Measurements from ENCODE around the gene TTC34. TPM values are rescaled to one million over a fixed set of nuclear protein-coding genes. Genes with fewer than 3 reads are reported as not detected.
A peak's percentile ranks its signal among the peaks of the same experiment; 100 is the strongest.

The TTC34 gene
- total and polyA plus RNA-seq, 4 donors, result 0.10 to 1.6 (median 1.1) TPM

DNA sequence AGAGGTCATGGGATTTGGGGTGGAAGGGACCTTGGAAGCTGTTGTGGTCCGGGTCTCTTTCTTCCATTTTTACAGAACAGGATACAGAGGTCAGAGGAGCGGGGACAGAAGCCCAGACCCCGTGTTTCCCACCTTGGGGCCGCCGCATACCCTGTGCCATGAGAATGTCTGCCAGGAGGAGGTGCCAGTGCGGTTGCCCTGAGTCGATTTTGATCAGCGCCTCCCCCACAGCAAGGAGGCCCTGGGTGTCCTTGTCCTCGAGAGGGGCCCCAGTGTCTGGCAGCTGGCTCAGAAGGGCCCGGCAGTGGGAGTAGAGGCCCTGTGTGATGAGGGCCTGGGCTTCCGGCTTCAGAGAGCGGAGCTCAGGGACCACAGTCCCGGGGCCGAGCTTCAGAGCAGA lies 156.3 kb downstream of the TTC34 start:
- Histone ChIP-seq H3K4me1 (ENCODE audit: control insufficient read depth, insufficient read depth, low read length) (peaks cover 29% of the 10 kb centered on the region), H3K27me3 (ENCODE audit: control insufficient read depth, insufficient read depth, low read length) (no peaks in the 10 kb centered on the region), H3K9me3 (ENCODE audit: control insufficient read depth, insufficient read depth, low read length) (no peaks in the 10 kb centered on the region), H3K4me3 (ENCODE audit: low read depth, low read length) (no peak overlapping the region), H3K27ac (ENCODE audit: low read depth, low read length) (no peak overlapping the region), H3K36me3 (ENCODE audit: control insufficient read depth, insufficient read depth, low read length) (peaks cover 12% of the 10 kb centered on the region)
- DNase-seq (ENCODE audit: low read depth in 4 of 6, low spot score in 6 of 6), result no peak
- 88% methylated on average over 9 of the region's 14 CpGs for WGBS (ENCODE audit: insufficient coverage)

GRCh38 chr1:2644591-2645101 lies 156.8 kb downstream of the TTC34 start:
- no peak overlapping the region for H3K27ac ChIP-seq (ENCODE audit: low read depth, low read length)
- H3K4me1 ChIP-seq (ENCODE audit: control insufficient read depth, insufficient read depth, low read length), result peaks cover 29% of the 10 kb centered on the region
- peaks cover 17% of the 10 kb centered on the region for H3K36me3 ChIP-seq (ENCODE audit: control insufficient read depth, insufficient read depth, low read length)
- no peak overlapping the region for H3K4me3 ChIP-seq (ENCODE audit: low read depth, low read length)
- no peaks in the 10 kb centered on the region for H3K9me3 ChIP-seq (ENCODE audit: control insufficient read depth, insufficient read depth, low read length)
- WGBS (ENCODE audit: insufficient coverage), result 91% methylated on average over 11 of the region's 12 CpGs
- H3K27me3 ChIP-seq (ENCODE audit: control insufficient read depth, insufficient read depth, low read length), result no peaks in the 10 kb centered on the region
- DNase-seq (ENCODE audit: low read depth in 4 of 6, low spot score in 6 of 6), result no peak

DNA sequence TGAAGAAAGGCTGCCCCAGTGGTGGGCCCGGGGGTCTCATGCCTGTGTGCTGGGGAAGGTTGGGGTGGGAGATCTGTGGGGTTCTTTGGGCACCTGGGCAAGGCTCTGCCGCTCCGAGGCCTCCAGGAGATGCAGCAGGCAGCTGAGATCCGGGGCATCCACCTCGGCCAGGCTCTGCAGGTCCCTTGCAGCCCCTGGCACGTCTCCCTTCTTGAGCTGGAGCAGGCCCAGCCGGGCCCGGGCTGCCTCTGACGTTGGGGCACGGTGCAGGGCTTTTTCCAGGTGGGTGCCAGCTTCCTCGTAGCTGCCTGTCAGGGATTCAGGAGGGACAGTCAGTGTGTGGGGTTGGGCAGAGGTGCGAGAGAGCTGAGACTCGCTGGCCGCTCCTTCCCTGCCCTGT lies 157.3 kb downstream of the TTC34 start:
- H3K36me3 ChIP-seq (ENCODE audit: control insufficient read depth, insufficient read depth, low read length), result peaks cover 20% of the 10 kb centered on the region
- 86% methylated on average over 14 of the region's 14 CpGs for WGBS (ENCODE audit: insufficient coverage)
- H3K27ac ChIP-seq (ENCODE audit: low read depth, low read length), result no peak overlapping the region
- H3K9me3 ChIP-seq (ENCODE audit: control insufficient read depth, insufficient read depth, low read length), result no peaks in the 10 kb centered on the region
- H3K27me3 ChIP-seq (ENCODE audit: control insufficient read depth, insufficient read depth, low read length), result no peaks in the 10 kb centered on the region
- no peak overlapping the region for H3K4me3 ChIP-seq (ENCODE audit: low read depth, low read length)
- peaks cover 29% of the 10 kb centered on the region for H3K4me1 ChIP-seq (ENCODE audit: control insufficient read depth, insufficient read depth, low read length)
- DNase-seq (ENCODE audit: low read depth in 4 of 6, low spot score in 6 of 6), result no peak

- WGBS (ENCODE audit: insufficient coverage), result 5% methylated on average over 22 of the region's 24 CpGs
- H3K36me3 ChIP-seq (ENCODE audit: control insufficient read depth, insufficient read depth, low read length), result peaks cover 20% of the 10 kb centered on the region
- H3K9me3 ChIP-seq (ENCODE audit: control insufficient read depth, insufficient read depth, low read length), result no peaks in the 10 kb centered on the region
- peaks cover 29% of the 10 kb centered on the region for H3K4me1 ChIP-seq (ENCODE audit: control insufficient read depth, insufficient read depth, low read length)
- DNase-seq (ENCODE audit: low read depth in 4 of 6, low spot score in 6 of 6), result peak in 1 of 6 donors; percentile 5
- peak overlapping the region; percentile 53 for H3K4me3 ChIP-seq (ENCODE audit: low read depth, low read length)
- H3K27ac ChIP-seq (ENCODE audit: low read depth, low read length), result no peak overlapping the region
- no peaks in the 10 kb centered on the region for H3K27me3 ChIP-seq (ENCODE audit: control insufficient read depth, insufficient read depth, low read length)
Measured at GRCh38 chr1:2643414-2644077, 157.9 kb downstream of the TTC34 start.

GRCh38 chr1:2642560-2643413 lies 158.7 kb downstream of the TTC34 start:
- Histone ChIP-seq H3K27me3 (ENCODE audit: control insufficient read depth, insufficient read depth, low read length) (no peaks in the 10 kb centered on the region), H3K27ac (ENCODE audit: low read depth, low read length) (no peak overlapping the region), H3K36me3 (ENCODE audit: control insufficient read depth, insufficient read depth, low read length) (peaks cover 20% of the 10 kb centered on the region), H3K4me1 (ENCODE audit: control insufficient read depth, insufficient read depth, low read length) (peaks cover 29% of the 10 kb centered on the region), H3K9me3 (ENCODE audit: control insufficient read depth, insufficient read depth, low read length) (no peaks in the 10 kb centered on the region), H3K4me3 (ENCODE audit: low read depth, low read length) (peak overlapping the region; percentile 53)
- WGBS (ENCODE audit: insufficient coverage), result under 1% methylated on average over 84 of the region's 84 CpGs
- DNase-seq (ENCODE audit: low read depth in 4 of 6, low spot score in 6 of 6), result peak; percentile 80 to 98 (median 90)

- H3K27ac ChIP-seq (ENCODE audit: low read depth, low read length), result no peak overlapping the region
- 37% methylated on average over 11 of the region's 11 CpGs for WGBS (ENCODE audit: insufficient coverage)
- peaks cover 29% of the 10 kb centered on the region for H3K4me1 ChIP-seq (ENCODE audit: control insufficient read depth, insufficient read depth, low read length)
- H3K27me3 ChIP-seq (ENCODE audit: control insufficient read depth, insufficient read depth, low read length), result no peaks in the 10 kb centered on the region
- peak overlapping the region; percentile 53 for H3K4me3 ChIP-seq (ENCODE audit: low read depth, low read length)
- DNase-seq (ENCODE audit: low read depth in 4 of 6, low spot score in 6 of 6), result no peak
- peaks cover 20% of the 10 kb centered on the region for H3K36me3 ChIP-seq (ENCODE audit: control insufficient read depth, insufficient read depth, low read length)
- H3K9me3 ChIP-seq (ENCODE audit: control insufficient read depth, insufficient read depth, low read length), result no peaks in the 10 kb centered on the region
Measured at GRCh38 chr1:2642131-2642559, 159.3 kb downstream of the TTC34 start.

DNA sequence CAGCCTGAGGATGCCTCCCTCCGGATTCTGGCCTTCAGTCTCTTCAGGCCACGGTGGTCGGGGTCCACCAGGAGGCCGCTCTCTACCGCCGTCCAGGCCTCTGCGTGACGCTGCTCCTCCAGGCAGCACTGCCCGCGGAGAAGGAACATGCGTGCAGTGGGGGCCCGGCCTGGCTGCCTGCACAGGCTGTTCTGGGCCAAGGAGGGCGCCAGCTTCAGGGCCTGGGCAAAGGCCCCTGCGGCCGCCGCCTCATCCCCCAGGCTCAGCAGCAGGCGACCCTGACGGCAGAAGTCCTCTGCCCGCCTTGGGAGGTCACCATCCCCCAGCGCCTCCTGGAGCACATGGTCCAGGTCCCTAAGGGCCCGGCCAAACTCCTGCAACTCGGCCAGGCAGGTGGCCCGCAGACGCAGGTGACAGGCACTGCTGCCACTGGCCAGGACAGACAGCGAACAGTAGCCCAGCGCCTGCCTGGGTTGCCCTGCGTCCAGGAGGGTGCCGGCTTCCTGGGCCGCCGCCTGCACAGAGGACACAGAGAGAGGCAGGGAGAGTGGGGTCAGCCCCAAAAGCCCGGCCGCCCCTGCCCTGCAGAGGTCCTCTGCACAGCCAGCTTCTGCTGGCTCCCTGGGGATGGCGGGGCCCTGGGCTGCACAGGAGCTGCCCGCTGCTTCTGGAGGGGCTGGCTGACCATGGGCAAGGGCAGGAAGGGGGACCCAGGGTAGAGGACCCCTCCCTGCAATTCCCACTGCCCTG lies 159.9 kb downstream of the TTC34 start:
- DNase-seq (ENCODE audit: low read depth in 4 of 6, low spot score in 6 of 6), result no peak
- Histone ChIP-seq H3K9me3 (ENCODE audit: control insufficient read depth, insufficient read depth, low read length) (peaks cover 5% of the 10 kb centered on the region), H3K27me3 (ENCODE audit: control insufficient read depth, insufficient read depth, low read length) (no peaks in the 10 kb centered on the region), H3K27ac (ENCODE audit: low read depth, low read length) (no peak overlapping the region), H3K36me3 (ENCODE audit: control insufficient read depth, insufficient read depth, low read length) (peaks cover 20% of the 10 kb centered on the region), H3K4me3 (ENCODE audit: low read depth, low read length) (peak overlapping the region; percentile 53), H3K4me1 (ENCODE audit: control insufficient read depth, insufficient read depth, low read length) (peaks cover 29% of the 10 kb centered on the region)
- WGBS (ENCODE audit: insufficient coverage), result 83% methylated on average over 34 of the region's 34 CpGs

DNA sequence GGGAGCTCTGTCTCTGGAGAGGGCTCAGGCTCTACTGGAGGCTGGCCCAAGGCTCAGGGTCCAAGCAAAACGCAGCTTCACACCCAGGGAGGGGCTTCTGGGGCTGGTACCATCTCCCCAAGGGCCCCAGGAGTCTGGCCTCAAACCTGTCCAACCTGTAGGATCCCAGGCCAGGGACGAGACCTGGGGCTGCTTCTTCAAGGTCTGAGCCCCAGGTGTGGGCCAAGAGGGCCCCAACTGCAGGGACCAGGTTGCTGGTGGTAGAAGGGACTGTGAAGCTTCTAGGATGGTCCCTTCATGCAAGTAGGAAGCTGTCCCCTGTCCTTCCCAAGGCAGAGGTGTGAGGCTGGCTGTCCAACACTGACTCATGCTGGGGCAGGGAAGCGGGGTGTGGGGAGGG lies 160.9 kb downstream of the TTC34 start:
- peaks cover 20% of the 10 kb centered on the region for H3K36me3 ChIP-seq (ENCODE audit: control insufficient read depth, insufficient read depth, low read length)
- no peaks in the 10 kb centered on the region for H3K27me3 ChIP-seq (ENCODE audit: control insufficient read depth, insufficient read depth, low read length)
- H3K4me3 ChIP-seq (ENCODE audit: low read depth, low read length), result no peak overlapping the region
- H3K4me1 ChIP-seq (ENCODE audit: control insufficient read depth, insufficient read depth, low read length), result peaks cover 29% of the 10 kb centered on the region
- DNase-seq (ENCODE audit: low read depth in 4 of 6, low spot score in 6 of 6), result no peak
- H3K9me3 ChIP-seq (ENCODE audit: control insufficient read depth, insufficient read depth, low read length), result peaks cover 5% of the 10 kb centered on the region
- no peak overlapping the region for H3K27ac ChIP-seq (ENCODE audit: low read depth, low read length)
- WGBS (ENCODE audit: insufficient coverage), result 94% methylated on average over 2 of the region's 3 CpGs

Measured in spinal cord (tissue), 10 donors.